A673 (cell line): ENCODE results near the gene CMYA5. TPM values are rescaled to one million over a fixed set of nuclear protein-coding genes. Genes with fewer than 3 reads are reported as not detected.

ENCODE experiments used
- BruUV-seq: library from RNA; stranded (reverse); fragments of 400-500 nt; replicated peaks from 2 replicates; lab custom pipeline; 2021; lab: Mats Ljungman, UMichigan
- CTCF ChIA-PET: fragments of 300-600 bp; sonication (Branson Sonifier 250); formaldehyde crosslinking; loops from one replicate; lab custom pipeline; 2022; ENCODE audit warnings: antibody characterized with exemption; lab: Charles Lee
- POLR2A ChIA-PET: fragments of 300-600 bp; sonication (Branson Sonifier 250); formaldehyde crosslinking; loops from one replicate; lab custom pipeline; 2022; ENCODE audit warnings: antibody characterized with exemption; ENCODE audit not compliant: low non-redundant PET; lab: Charles Lee
- DNase-seq: peaks from one replicate; pipeline ENCODE4 v3.0.0-alpha.2; 2015; ENCODE audit warnings: low spot score
- H3K27ac ChIP-seq: fragments of 200-600 bp; sonication (generic); 2 replicates; pipeline ENCODE4 v1.5.1; 2016; ENCODE audit warnings: mixed run types, low read depth, mild to moderate bottlenecking, mixed read lengths, antibody characterized with exemption, low read length; ENCODE audit not compliant: poor library complexity, severe bottlenecking
- H3K27me3 ChIP-seq: fragments of 200-600 bp; sonication (generic); replicated peaks from 2 replicates; pipeline ENCODE4 v1.6.1; 2017; ENCODE audit warnings: mixed run types, low read depth, mild to moderate bottlenecking, mixed read lengths, antibody characterized with exemption, low read length; ENCODE audit not compliant: insufficient read depth, poor library complexity
- H3K36me3 ChIP-seq: fragments of 200-600 bp; sonication (generic); 2 replicates; pipeline ENCODE4 v1.6.1; 2016; ENCODE audit warnings: mixed run types, mild to moderate bottlenecking, mixed read lengths, antibody characterized with exemption, low read length; ENCODE audit not compliant: insufficient read depth, poor library complexity, severe bottlenecking
- H3K4me1 ChIP-seq: fragments of 200-600 bp; sonication (generic); 2 replicates; pipeline ENCODE4 v1.6.1; 2017; ENCODE audit warnings: mixed run types, mild to moderate bottlenecking, mixed read lengths, antibody characterized with exemption, low read length; ENCODE audit not compliant: insufficient read depth, poor library complexity, severe bottlenecking
- H3K4me3 ChIP-seq: fragments of 200-600 bp; sonication (generic); 2 replicates; pipeline ENCODE4 v1.5.1; 2016; ENCODE audit warnings: low read depth, mixed run types, mild to moderate bottlenecking, mixed read lengths, low read length; ENCODE audit not compliant: poor library complexity, severe bottlenecking
- H3K9me3 ChIP-seq: fragments of 200-600 bp; sonication (generic); 2 replicates; pipeline ENCODE4 v1.6.1; 2016; ENCODE audit warnings: mixed run types, low read depth, mild to moderate bottlenecking, mixed read lengths, antibody characterized with exemption, low read length; ENCODE audit not compliant: poor library complexity, severe bottlenecking
- CTCF ChIP-seq: fragments of 300-800, 200-600 bp; sonication (generic); conservative IDR thresholded peaks from 2 replicates; pipeline ENCODE4 v1.5.1; 2017; ENCODE audit warnings: low read depth, mild to moderate bottlenecking, antibody characterized with exemption, low read length, moderate library complexity, mixed read lengths
- EZH2 ChIP-seq: fragments of 200-600 bp; sonication (generic); IDR thresholded peaks from 2 replicates; pipeline ENCODE4 v1.6.1; 2017; ENCODE audit warnings: borderline replicate concordance, low read depth, mild to moderate bottlenecking, mixed read lengths, antibody characterized with exemption, low read length; ENCODE audit not compliant: poor library complexity, severe bottlenecking
- intact Hi-C: fragments of 100-400 bp; cut with micrococcal nuclease; formaldehyde crosslinking; loops from one replicate; pipeline ENCODE4 v1.10.0; 2022; ENCODE audit not compliant: unreplicated experiment
- total RNA-seq: library from RNA; stranded (reverse); gene quantifications from 2 replicates; pipeline ENCODE4 v1.2.3, GENCODE V29; 2021

CMYA5 gene
- total RNA-seq, 1 experiment from 2014 or later, result 0.41 TPM

- POLR2A ChIA-PET, result no interaction called here
- Histone ChIP-seq H3K9me3 (no peaks in the 10 kb centered on the region), H3K4me3 (no peak overlapping the region), H3K4me1 (no peaks in the 10 kb centered on the region), H3K36me3 (no peaks in the 10 kb centered on the region), H3K27ac (no peak overlapping the region), H3K27me3 (no peaks in the 10 kb centered on the region)
- BruUV-seq, result no TSS peak
- intact Hi-C loops, result no loop called here
- TF ChIP-seq CTCF (no peak), EZH2 (no peak)
- CTCF ChIA-PET, result no interaction called here
- no peak for DNase-seq
Measured at GRCh38 chr5:79814699-79815098, 125.1 kb downstream of the CMYA5 start.

- no peak for DNase-seq
- Histone ChIP-seq H3K9me3 (no peaks in the 10 kb centered on the region), H3K27ac (no peak overlapping the region), H3K4me3 (no peak overlapping the region), H3K4me1 (no peaks in the 10 kb centered on the region), H3K27me3 (no peaks in the 10 kb centered on the region), H3K36me3 (no peaks in the 10 kb centered on the region)
- POLR2A ChIA-PET, result no interaction called here
- TF ChIP-seq EZH2, result no peak
- TF ChIP-seq CTCF, result no peak
- CTCF ChIA-PET, result no interaction called here
- BruUV-seq, result no TSS peak
- intact Hi-C loops, result no loop called here
Measured at GRCh38 chr5:79816014-79816413, 126.4 kb downstream of the CMYA5 start.

- no peaks in the 10 kb centered on the region for H3K4me1 ChIP-seq
- BruUV-seq, result no TSS peak
- no peak overlapping the region for H3K27ac ChIP-seq
- POLR2A ChIA-PET, result no interaction called here
- no peak for DNase-seq
- TF ChIP-seq CTCF (no peak), EZH2 (no peak)
- no peak overlapping the region for H3K4me3 ChIP-seq
- CTCF ChIA-PET, result no interaction called here
- no peaks in the 10 kb centered on the region for H3K9me3 ChIP-seq
- intact Hi-C loops, result no loop called here
- no peaks in the 10 kb centered on the region for H3K27me3 ChIP-seq
- H3K36me3 ChIP-seq, result no peaks in the 10 kb centered on the region
Measured at GRCh38 chr5:79820648-79821047, 131.0 kb downstream of the CMYA5 start.
